Forelimb muscle (tissue), 1 donor: ENCODE data around the gene SLC16A12. TPM values are rescaled to one million over a fixed set of nuclear protein-coding genes. Genes with fewer than 3 reads are reported as not detected.
"Not testable (repeated sequence)": the region's sequence is repeated elsewhere in the genome, so short reads cannot be mapped to it uniquely, and the experiment has no call there.

ENCODE experiments used
- DNase-seq: peaks from one replicate; pipeline ENCODE4 v3.0.0-alpha.2; 2013; ENCODE audit warnings: low read depth
- polyA plus RNA-seq: library from polyadenylated mRNA; unstranded; fragments of 120-200 nt; gene quantifications from one replicate; pipeline ENCODE4 v1.2.1, GENCODE V29; 2013; ENCODE audit not compliant: insufficient read length

SLC16A12 gene
- polyA plus RNA-seq, 1 donor = 1.2 TPM

GRCh38 chr10:89425000-89425399, 110.4 kb downstream of the SLC16A12 start:
- DNase-seq = no peak

DNA sequence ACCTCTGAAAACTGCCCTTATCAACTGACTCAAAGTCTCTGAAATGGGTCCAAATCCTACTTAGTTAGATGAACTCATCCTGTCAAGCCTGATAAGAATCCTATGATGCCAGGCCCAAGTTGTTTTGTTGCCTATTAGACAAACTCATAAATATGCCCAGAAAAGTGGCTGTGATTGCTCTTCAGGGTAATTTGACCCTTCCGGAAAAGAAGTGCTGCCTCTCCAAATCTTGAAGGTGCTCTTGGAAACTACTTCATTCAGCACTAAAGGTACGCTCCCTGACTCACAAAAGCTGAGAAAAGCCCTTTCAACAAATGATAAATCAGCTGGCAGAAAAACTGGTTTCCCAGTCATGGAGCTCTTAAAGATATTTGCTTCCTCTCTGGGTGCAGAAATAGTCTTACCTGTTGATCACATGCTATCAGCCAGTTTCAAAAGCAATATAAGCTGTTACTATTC, 114.3 kb downstream of the SLC16A12 start:
- DNase-seq = no peak

- no peak for DNase-seq
Observed at GRCh38 chr10:89419548-89419947, 115.8 kb downstream of the SLC16A12 start.

- no peak for DNase-seq
Observed at GRCh38 chr10:89416465-89416864, 118.9 kb downstream of the SLC16A12 start.

DNA sequence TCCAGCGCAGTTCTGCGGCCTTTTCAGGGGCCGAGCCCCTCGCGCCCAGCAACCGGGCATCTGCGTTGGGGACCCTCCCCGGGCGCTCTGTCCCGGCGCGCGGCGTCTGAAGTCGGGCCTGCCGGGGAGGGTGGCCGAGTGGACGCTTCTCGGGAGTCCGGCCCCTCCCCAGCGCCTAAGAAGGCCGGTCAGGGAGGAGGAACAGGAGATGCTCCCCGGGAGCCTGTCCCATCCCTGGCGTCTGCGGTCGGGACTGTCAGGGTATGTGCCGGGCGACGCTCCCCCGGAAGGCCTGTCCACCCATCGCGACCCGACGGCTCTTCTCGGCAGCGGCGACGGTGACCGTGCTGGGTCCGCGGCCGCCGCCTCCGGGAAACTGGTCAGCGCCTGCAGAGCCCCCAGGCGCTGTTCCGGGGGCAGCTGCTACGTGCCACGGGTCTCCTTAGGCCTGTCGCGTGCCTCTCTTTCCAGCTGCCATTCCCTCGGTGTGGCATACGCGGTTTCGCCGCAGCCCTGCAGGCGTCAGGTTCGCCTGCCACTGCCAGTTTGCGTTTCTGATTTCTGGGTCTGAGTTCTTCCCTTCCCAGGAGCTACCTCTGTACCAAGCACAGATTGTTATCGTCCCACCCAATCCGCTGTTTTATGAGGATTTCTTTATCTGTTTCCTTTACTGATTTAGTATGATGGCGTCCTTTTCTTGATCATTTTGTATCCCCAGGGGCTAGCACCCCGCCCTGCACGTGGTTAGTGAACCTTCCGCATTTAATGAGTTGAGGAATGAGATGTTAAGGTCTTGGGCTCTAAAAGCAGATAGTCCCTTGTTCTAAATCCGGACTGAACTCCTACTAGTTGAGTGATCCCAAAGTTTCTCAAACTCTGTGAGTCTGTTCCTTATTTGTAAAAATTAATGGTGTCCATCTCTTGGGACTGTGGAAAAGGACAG, 120.2 kb downstream of the SLC16A12 start:
- no peak for DNase-seq

DNA sequence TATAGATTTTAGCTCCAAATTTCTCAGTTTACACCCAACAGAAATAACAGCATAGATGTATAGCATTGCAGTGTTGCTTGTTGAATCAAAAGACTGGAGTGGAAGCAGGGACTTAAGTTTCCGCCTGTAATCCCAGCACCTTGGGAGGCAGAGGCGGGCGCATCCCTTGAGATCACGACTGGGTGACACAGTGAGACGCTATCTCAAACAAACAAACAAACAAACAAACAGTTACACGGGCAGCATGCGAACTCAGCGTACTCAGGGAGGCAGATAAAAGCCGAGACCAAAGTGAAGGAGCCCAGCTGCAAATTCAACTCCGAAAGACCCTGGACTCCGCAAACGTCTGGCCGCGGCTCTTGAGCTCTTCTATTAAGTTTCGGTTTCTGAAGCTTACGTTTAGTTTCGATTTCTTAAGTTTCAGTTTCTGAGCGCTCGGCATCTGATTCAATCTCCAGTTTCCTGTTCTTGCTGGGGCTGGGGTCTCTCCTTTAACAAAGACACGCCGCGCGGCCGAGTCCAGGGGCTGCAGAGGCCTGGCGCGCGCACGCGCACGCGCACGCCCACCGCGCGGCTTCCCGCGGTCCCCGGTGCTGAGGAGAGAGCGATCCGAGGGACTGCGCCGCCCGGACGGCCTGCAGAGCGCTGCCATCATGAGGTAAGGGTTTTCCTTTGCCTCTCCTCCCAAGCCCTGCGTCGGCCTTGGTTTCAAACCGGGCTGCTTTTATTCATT, 121.1 kb downstream of the SLC16A12 start, which contains the start of gene IFIT5:
Gene IFIT5, plus strand, starts transcription at position 423 of the 733 bp plus-strand sequence. Its CDS starts 231 bp downstream, at position 654.
- no peak for DNase-seq

DNA sequence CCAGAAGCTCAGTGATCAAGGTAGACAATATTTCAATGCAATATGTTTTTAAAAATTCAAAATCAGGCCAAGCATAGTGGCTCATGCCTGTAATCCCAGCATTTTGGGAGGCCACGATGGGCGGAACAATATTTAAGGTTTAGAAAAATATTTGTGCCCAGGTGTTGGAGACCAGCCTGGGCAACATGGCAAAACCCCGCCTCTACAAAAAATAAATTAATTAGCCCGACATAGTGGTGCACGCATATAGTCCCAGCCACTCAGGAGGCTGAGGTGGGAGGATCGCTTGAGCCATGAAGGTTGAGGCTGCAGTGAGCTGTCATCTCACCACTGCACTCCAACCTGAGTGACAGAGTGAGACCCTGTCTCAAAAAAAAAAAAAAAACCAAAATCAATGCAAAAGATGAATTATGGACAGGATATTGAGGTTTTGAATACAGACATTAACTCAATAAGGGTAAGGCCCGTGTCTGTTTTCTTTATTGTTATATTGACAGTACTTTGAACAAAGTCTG, 121.9 kb downstream of the SLC16A12 start:
- no peak for DNase-seq

DNA sequence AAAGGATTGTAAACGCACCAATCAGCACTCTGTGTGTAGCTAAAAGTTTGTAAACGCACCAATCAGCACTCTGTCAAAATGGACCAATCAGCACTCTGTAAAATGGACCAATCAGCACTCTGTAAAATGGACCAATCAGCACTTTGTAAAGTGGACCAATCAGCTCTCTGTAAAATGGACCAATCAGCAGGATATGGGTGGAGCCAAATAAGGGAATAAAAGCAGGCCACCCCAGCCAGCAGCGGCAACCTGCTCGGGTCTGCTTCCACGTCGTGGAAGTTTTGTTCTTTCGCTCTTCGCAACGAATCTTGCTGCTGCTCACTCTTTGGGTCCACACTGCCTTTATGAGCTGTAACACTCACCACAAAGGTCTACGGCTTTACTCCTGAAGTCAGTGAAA, 123.1 kb downstream of the SLC16A12 start:
- DNase-seq = not testable (repeated sequence)

DNA sequence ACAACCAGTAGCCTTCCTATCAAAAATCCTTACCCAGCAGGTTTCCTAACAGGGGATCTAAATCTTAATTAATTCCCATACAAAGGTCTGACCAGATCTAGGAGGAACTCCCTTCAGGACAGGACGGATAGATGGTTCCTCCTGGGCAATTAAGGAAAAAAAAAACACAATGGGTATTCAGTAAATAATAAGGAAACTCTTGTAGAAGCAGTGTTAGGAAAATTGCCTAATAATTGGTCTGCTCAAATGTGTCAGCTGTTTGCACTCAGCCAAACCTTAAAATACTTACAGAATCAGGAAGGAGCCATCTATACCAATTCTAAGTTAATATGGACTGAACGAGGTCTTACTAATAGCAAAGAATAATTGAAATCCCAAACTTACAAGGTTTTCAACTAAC, 124.3 kb downstream of the SLC16A12 start:
- not testable (repeated sequence) for DNase-seq

GRCh38 chr10:89410551-89410950, 124.8 kb downstream of the SLC16A12 start:
- DNase-seq = not testable (repeated sequence)

DNA sequence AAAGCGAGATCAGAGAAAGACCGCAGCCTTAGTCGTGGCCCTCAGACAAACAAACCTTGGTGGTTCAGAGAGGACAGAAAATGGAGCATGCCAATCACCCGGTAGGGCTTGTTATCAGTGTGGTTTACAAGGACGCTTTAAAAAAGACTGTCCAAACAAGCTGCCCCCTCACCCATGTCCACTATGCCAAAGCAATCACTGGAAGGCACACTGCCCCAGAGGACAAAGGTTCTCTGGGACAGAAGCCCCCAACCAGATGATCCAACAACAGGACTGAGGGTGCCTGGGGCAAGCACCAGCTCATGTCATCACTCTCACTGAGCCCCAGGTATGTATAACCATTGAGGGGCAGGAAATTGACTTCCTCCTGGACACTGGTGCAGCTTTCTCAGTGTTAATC, 126.1 kb downstream of the SLC16A12 start:
- not testable (repeated sequence) for DNase-seq

DNA sequence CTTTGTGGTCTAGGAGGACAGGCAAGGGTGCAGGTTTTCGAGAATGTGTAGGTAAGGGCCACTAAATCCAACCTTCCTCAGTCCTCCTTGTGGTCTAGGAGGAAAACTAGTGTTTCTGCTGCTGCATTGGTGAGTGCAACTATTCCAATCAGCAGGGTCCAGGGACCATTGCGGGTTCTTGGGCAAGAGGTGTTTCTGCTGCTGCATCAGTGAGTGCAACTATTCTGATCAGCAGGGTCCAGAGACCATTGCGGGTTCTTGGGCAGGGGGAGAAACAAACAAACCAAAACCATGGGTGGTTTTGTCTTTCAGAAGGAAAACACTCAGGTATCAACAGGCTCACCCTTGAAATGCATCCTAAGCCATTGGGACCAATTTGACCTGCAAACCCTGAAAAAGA, 127.6 kb downstream of the SLC16A12 start:
- DNase-seq = not testable (repeated sequence)

GRCh38 chr10:89406178-89406577, 129.2 kb downstream of the SLC16A12 start:
- not testable (repeated sequence) for DNase-seq

DNA sequence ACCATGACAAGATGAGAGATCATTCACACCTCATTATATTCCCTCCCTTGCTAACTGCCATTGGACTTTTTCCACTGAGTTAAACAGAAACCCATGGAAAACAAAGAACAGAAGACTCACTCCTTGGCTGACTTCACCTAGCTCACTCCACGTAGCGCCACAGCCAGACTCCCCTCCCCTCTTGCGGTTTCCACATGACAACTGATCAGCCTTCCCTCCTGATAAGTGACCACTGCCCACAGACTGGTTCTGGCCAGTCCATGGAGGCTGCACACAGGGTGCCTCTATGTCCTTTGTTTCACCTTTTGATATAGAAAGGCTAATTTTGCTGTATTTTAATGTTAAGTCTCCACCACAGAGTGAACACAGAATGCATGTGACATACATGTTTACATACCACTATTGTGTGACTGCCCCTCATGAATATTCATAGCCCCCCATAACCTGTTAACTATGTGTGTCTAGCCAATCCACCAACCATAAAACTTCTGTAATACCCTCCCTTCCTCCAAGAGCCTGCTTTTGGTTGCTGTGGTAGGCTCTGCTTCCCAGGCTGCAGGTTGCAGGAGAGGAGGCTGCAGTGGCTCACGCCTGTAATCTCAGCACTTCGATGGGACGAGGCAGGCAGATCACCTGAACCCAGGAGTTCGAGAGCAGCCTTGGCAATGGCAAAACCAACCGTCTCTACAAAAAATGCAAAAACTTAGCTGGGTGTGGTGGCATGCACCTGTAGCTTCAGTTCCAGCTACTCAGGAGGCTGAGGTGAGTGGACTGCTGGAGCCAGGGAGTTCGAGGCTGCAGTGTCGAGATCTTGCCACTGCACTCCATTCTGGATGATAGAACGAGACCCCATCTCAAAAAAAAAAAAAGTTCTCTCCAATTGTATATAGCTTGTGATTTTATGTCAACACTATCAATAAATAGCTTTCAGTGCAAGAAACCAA, 131.0 kb downstream of the SLC16A12 start:
- no peak for DNase-seq

GRCh38 chr10:89403043-89403442, 132.4 kb downstream of the SLC16A12 start:
- DNase-seq = no peak

DNA sequence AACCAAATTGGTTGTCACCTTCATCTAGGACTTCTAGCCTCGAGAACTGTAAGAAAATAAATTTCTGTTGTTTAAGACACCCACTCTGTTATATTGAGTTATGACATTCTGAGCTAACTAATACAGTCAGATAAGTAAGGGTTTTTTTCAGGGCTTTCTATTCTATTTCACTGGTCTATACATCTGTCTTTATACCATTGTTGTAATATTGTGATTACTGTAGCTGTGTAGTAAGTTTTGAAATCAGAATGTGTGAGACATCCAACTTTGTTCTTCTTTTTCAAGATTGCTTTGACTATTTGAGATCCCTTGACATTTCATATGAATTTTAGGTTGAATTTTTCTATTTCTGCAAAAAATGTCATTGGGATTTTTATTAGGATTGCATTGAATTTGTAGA, 135.4 kb downstream of the SLC16A12 start:
- DNase-seq = no peak

- no peak for DNase-seq
Observed at GRCh38 chr10:89398003-89398749, 137.2 kb downstream of the SLC16A12 start.

- DNase-seq = no peak
Observed at GRCh38 chr10:89395141-89395540, 140.3 kb downstream of the SLC16A12 start.

- DNase-seq = no peak
Observed at GRCh38 chr10:89393898-89394297, 141.5 kb downstream of the SLC16A12 start.

GRCh38 chr10:89392974-89393373, 142.4 kb downstream of the SLC16A12 start:
- DNase-seq = no peak
